GM10266 (cell line): Measurements from ENCODE around the gene VKORC1L1.
"Not testable (repeated sequence)": the region's sequence is repeated elsewhere in the genome, so short reads cannot be mapped to it uniquely, and the experiment has no call there.

Experiments
- DNase-seq: peaks from one replicate; pipeline ENCODE4 v3.0.0; 2012; ENCODE audit errors: extremely low spot score
- CTCF ChIP-seq: IDR thresholded peaks from 2 replicates; pipeline ENCODE4 v1.5.1; 2012; ENCODE audit warnings: mild to moderate bottlenecking, low read depth; ENCODE audit not compliant: control insufficient read depth, insufficient read depth; ENCODE audit errors: missing control alignments

Gene VKORC1L1

GRCh38 chr7:65979583-65980477 is 107.0 kb downstream of the VKORC1L1 start:
- DNase-seq: peak; percentile 1
- no peak for TF ChIP-seq CTCF

- TF ChIP-seq CTCF: no peak
- DNase-seq: peak; percentile 89
Observed at GRCh38 chr7:65980478-65981250, 107.8 kb downstream of the VKORC1L1 start.

GRCh38 chr7:65981965-65982792 is 109.3 kb downstream of the VKORC1L1 start, which contains the start of gene GUSB:
GUSB (minus strand) TSS chr7:65982213; CDS start chr7:65982183, 30 bp downstream.
- peak; percentile 94 for DNase-seq
- TF ChIP-seq CTCF: no peak

- no peak for TF ChIP-seq CTCF
- DNase-seq: no peak
Observed at GRCh38 chr7:65983965-65984658, 111.2 kb downstream of the VKORC1L1 start.

- TF ChIP-seq CTCF: no peak
- no peak for DNase-seq
Observed at GRCh38 chr7:65988084-65988483, 115.2 kb downstream of the VKORC1L1 start.

- DNase-seq: not testable (repeated sequence)
Observed at GRCh38 chr7:65988503-65988902, 115.6 kb downstream of the VKORC1L1 start.

GRCh38 chr7:65989694-65990080 is 116.8 kb downstream of the VKORC1L1 start:
- DNase-seq: no peak
- no peak for TF ChIP-seq CTCF

GRCh38 chr7:65991829-65992228 is 119.0 kb downstream of the VKORC1L1 start:
- not testable (repeated sequence) for DNase-seq
